Kidney (tissue), 14 donors: ENCODE results near the gene LIMS2. TPM values are rescaled to one million over a fixed set of nuclear protein-coding genes. Genes with fewer than 3 reads are reported as not detected.

Experiments
- DNase-seq, 5 donors: peaks; one replicate each; pipeline ENCODE4 v3.0.0-alpha.2; 2013 to 2020
- FAIRE-seq: peaks from 2 replicates; lab custom pipeline; 2012; peaks lifted over from hg19 to GRCh38; lab: Jason Lieb, UNC
- H3K27ac ChIP-seq, 2 donors: one replicate each; pipeline ENCODE4 v1.7.0; 2013; ENCODE audit warnings: low read depth in 2 of 2, low read length in 2 of 2, inconsistent platforms in 1 of 2
- H3K27me3 ChIP-seq: one replicate; pipeline ENCODE4 v1.7.1; 2013; ENCODE audit warnings: low read length, inconsistent platforms; ENCODE audit not compliant: control insufficient read depth, insufficient read depth
- H3K36me3 ChIP-seq, 3 donors: one replicate each; pipeline versions ENCODE4 v1.7.0 to v1.7.1; 2013; ENCODE audit warnings: low read length in 3 of 3, control low read depth in 1 of 3, inconsistent platforms in 1 of 3; ENCODE audit not compliant: insufficient read depth in 3 of 3, control insufficient read depth in 2 of 3
- H3K4me1 ChIP-seq, 3 donors: one replicate each; pipeline versions ENCODE4 v1.7.0 to v1.7.1; 2013; ENCODE audit warnings: low read length in 3 of 3, inconsistent platforms in 1 of 3, low read depth in 1 of 3; ENCODE audit not compliant: control insufficient read depth in 2 of 3, insufficient read depth in 2 of 3
- H3K4me3 ChIP-seq, 3 donors: one replicate each; pipeline versions ENCODE4 v1.7.0 to v1.8.1; 2013; ENCODE audit warnings: low read length in 3 of 3, control low read depth in 1 of 3, inconsistent platforms in 1 of 3
- H3K9ac ChIP-seq, 3 donors: one replicate each; pipeline versions ENCODE4 v1.7.0 to v1.7.1; 2013; ENCODE audit warnings: low read length in 3 of 3, control low read depth in 1 of 3, inconsistent platforms in 1 of 3
- H3K9me3 ChIP-seq, 3 donors: one replicate each; pipeline versions ENCODE4 v1.7.0 to v1.7.1; 2013; ENCODE audit warnings: low read length in 3 of 3, control low read depth in 1 of 3, inconsistent platforms in 1 of 3; ENCODE audit not compliant: control insufficient read depth in 2 of 3, insufficient read depth in 1 of 3
- CTCF ChIP-seq: IDR thresholded peaks from 3 replicates; pipeline ENCODE4 v1.5.1; 2012; ENCODE audit warnings: mild to moderate bottlenecking, moderate library complexity, borderline replicate concordance; ENCODE audit not compliant: insufficient read depth; ENCODE audit errors: extremely low read depth
- intact Hi-C: fragments of 100-400 bp; cut with DNase I; formaldehyde crosslinking; loops from one replicate; pipeline ENCODE4 v1.11.1; 2022
- polyA plus RNA-seq: library from polyadenylated mRNA; stranded (reverse); fragments of 350-450 nt; fragmentation: Illumina TruSeq; extraction: RNeasy Lipid Tissue Mini Kit (QIAGEN cat#74804); gene quantifications from one replicate; pipeline ENCODE4 v1.2.3, GENCODE V29; 2014; ENCODE audit warnings: low read depth, low replicate concordance; ENCODE audit not compliant: insufficient read depth
- total RNA-seq: library from RNA; stranded (reverse); fragmentation: NEBNext Ultra II Directional; extraction: Animal tissue kit (Norgen Biotek cat#: 25700); gene quantifications from one replicate; pipeline ENCODE4 v1.2.1, GENCODE V29; 2021
- donor health status: control.
- donor health status: control.
- donor health status: control.
- donor health status: control.
- donor health status: control.
- donor health status: DM: yes; HTN: yes; CAD: no.
- donor health status: Normal renal cell carcinoma (clear cell type).

The LIMS2 gene
- total and polyA plus RNA-seq, 2 donors from 2014 or later: 101 to 107 TPM

GRCh38 chr2:127634066-127634617, 41.2 kb downstream of the LIMS2 start:
- H3K27ac ChIP-seq: no peak overlapping the region
- H3K9me3 ChIP-seq: no peaks in the 10 kb centered on the region
- FAIRE-seq: no peak
- H3K4me3 ChIP-seq: no peak overlapping the region
- H3K9ac ChIP-seq: no peak overlapping the region
- H3K36me3 ChIP-seq: no peaks in the 10 kb centered on the region
- TF ChIP-seq CTCF: no peak
- intact Hi-C loops: no loop called here
- DNase-seq: peak in 1 of 5 donors; percentile 44
- peaks cover 0 to 12% (median 0%) of the 10 kb centered on the region in 3 donors for H3K4me1 ChIP-seq
- no peaks in the 10 kb centered on the region for H3K27me3 ChIP-seq

GRCh38 chr2:127633556-127634065, 41.7 kb downstream of the LIMS2 start:
- Histone ChIP-seq H3K4me3 (no peak overlapping the region), H3K4me1 (peaks cover 0 to 12% (median 0%) of the 10 kb centered on the region in 3 donors), H3K9me3 (no peaks in the 10 kb centered on the region), H3K27ac (no peak overlapping the region), H3K27me3 (no peaks in the 10 kb centered on the region), H3K9ac (no peak overlapping the region), H3K36me3 (no peaks in the 10 kb centered on the region)
- no peak for TF ChIP-seq CTCF
- no peak for FAIRE-seq
- DNase-seq: peak in 1 of 5 donors; percentile 46
- intact Hi-C loops: no loop called here

- Histone ChIP-seq H3K4me1 (peaks cover 0 to 10% (median 0%) of the 10 kb centered on the region in 3 donors), H3K27me3 (no peaks in the 10 kb centered on the region), H3K9me3 (no peaks in the 10 kb centered on the region), H3K9ac (no peak overlapping the region), H3K4me3 (no peak overlapping the region), H3K27ac (no peak overlapping the region), H3K36me3 (no peaks in the 10 kb centered on the region)
- DNase-seq: peak in 1 of 5 donors; percentile 44
- TF ChIP-seq CTCF: no peak
- intact Hi-C loops: no loop called here
- no peak for FAIRE-seq
Observed at GRCh38 chr2:127632592-127633489, 42.5 kb downstream of the LIMS2 start.
